ENCODE results near the gene DIS3L2. TPM values are rescaled to one million over a fixed set of nuclear protein-coding genes. Genes with fewer than 3 reads are reported as not detected.
"Not testable (repeated sequence)": the region's sequence is repeated elsewhere in the genome, so short reads cannot be mapped to it uniquely, and the experiment has no call there.

The DIS3L2 gene
- total RNA-seq, 2 donors from 2014 or later, result 21.7 to 22.2 TPM

DNA sequence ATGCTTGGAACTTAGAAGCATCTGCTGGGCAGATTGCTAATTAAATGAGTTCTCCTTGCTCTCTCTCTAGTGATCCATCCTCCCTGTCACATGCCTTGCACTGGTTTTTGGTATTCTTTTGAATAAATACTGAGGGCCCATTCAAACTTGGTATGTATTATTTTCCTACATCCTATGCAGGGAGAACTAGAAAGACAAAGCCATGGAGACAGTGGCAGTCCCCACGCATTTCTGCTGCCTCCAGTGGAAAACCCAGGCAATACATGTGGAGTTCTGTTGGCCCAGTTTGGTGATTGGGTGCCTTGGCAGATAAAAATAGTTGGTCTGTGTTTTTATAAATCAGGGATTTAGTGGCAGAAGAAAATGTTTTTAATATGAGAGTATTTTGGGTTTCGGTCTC lies 68.7 kb downstream of the DIS3L2 start:
- intact Hi-C loops (cut with DNase I), result no loop called here

DNA sequence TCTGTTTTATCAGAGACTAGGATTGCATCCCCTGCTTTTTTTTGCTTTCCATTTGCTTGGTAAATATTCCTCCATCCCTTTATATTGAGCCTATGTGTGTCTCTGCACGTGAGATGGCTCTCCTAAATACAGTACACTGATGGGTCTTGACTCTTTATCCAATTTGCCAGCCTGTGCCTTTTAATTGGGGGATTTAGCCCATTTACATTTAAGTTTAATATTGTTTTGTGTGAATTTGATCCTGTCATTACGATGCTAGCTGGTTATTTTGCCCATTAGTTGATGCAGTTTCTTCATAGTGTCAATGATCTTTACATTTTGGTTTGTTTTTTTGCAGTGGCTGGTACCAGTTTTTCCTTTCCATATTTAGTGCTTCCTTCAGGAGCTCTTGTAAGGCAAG lies 73.8 kb downstream of the DIS3L2 start:
- DNase-seq (ENCODE audit: low spot score); intact Hi-C loops (cut with DNase I): not testable (repeated sequence)

More for the DNA sequence above, 68.7 kb downstream of the DIS3L2 start:
- no peak for DNase-seq (ENCODE audit: low spot score)

DNA sequence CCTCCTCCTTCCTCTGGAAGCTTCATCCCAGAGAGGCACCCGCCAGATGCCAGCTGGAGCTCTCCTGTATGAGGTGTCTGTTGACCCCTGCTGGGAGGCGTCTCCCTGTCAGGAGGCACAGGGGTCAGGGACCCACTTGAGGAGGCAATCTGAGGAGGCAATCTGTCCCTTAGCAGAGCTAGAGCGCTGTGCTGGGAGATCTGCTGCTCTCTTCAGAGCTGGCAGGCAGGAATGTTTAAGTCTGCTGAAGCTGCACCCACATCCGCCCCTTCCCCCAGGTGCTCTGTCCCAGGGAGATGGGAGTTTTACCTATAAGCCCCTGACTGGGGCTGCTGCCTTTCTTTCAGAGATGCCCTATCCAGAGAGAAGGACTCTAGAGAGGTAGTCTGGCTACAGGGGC lies 75.4 kb downstream of the DIS3L2 start:
- intact Hi-C loops (cut with DNase I), result not testable (repeated sequence)
- DNase-seq (ENCODE audit: low spot score), result peak; percentile 56

DNA sequence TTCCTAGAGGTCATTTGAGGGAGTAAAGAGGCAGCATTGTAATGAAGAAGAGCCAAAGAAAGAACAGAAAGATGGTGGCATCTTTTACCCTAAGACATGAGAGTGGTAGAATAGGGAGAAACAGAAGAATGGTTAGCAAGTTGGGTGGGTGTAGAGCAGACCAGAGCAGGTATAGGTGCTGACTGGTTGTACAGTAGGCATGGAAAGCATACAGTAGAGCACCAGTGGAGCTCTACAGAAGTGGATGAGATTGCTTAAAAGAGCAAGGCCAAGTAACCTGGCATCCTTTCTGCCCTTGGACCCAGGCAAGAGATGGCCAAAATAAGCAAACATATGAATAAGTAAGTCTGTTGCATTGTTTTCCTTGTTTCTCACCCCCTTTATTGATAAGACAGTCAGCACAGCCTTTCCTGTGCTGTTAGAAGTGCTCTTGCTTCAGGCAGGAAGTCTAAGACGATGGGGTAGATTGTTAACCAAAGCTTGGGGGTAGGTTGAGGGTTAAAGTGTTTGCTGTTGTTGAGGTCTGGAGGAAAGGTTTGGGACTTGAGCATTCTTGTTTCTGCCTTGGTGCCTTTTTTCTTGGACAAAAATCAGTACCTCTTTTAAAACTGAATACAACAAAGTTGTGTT lies 76.9 kb downstream of the DIS3L2 start:
- intact Hi-C loops (cut with DNase I), result no loop called here
- no peak for DNase-seq (ENCODE audit: low spot score)

GRCh38 chr2:232038881-232039485 lies 77.5 kb downstream of the DIS3L2 start:
- intact Hi-C loops (cut with DNase I), result no loop called here
- DNase-seq (ENCODE audit: low spot score), result no peak

- intact Hi-C loops (cut with DNase I), result no loop called here
- DNase-seq (ENCODE audit: low spot score), result no peak
Observed at GRCh38 chr2:232042911-232043574, 81.5 kb downstream of the DIS3L2 start.

GRCh38 chr2:232043966-232044365 lies 82.5 kb downstream of the DIS3L2 start:
- intact Hi-C loops (cut with DNase I), result no loop called here
- no peak for DNase-seq (ENCODE audit: low spot score)

DNA sequence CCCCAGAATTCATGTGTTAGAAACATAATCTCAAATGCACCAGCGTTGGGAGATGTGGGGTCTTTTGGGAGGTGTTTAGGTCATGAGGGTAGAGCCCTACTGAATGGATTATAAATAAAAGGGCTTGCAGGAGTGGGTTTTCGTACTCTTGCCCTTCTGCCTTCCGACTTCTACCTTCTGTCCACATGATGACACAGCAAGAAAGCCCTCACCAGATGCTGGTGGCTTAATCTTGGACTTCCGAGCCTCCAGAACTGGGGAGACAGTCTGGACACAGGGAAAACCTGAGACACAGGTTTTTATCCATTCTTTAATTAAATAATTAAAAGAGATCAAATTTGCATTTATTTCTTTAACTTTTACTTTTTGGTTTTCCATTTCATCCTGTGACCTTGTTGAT lies 87.8 kb downstream of the DIS3L2 start:
- DNase-seq (ENCODE audit: low spot score), result no peak
- intact Hi-C loops (cut with DNase I), result no loop called here

GRCh38 chr2:232052591-232052990 lies 91.1 kb downstream of the DIS3L2 start:
- intact Hi-C loops (cut with DNase I), result no loop called here
- no peak for DNase-seq (ENCODE audit: low spot score)

GRCh38 chr2:232053777-232054176 lies 92.3 kb downstream of the DIS3L2 start:
- intact Hi-C loops (cut with DNase I), result no loop called here
- no peak for DNase-seq (ENCODE audit: low spot score)

DNA sequence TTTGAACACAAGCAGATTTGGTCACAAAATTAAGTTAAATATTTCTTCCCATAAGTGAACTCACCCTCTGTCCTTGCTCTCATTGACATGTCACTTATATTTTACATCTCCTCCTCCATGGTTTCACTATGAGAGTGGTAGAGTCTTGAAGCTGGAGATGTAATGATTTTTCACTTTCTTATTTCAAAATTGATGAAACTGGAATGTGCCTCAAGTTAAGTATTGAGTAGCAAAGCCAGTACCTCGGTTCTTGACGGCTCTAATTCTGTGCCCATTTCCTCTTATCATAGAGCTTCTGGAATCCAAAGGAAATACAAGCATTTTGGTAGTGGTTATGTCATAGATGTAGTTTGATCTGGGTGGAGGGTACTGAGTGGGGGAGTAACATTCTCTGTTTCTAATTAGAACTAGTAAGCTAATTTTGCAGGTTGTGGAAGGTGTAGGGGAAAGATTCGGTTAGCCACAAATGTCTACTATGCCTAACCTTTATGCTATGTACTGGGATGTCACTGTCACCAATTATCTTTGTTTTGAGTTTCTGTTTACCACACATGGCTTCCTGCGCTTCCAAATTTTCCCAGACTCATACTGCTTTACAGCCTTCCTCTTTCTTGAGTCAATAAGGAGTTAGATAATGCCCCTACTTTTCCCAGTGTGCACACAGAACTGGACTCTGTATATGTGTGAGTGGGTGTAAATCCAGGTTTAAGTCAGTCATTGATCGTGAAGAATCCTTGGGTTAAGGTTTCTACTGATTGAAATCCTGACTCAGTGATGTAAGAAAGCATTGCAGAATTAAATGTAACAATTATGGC lies 96.8 kb downstream of the DIS3L2 start:
- intact Hi-C loops (cut with DNase I), result no loop called here

DNA sequence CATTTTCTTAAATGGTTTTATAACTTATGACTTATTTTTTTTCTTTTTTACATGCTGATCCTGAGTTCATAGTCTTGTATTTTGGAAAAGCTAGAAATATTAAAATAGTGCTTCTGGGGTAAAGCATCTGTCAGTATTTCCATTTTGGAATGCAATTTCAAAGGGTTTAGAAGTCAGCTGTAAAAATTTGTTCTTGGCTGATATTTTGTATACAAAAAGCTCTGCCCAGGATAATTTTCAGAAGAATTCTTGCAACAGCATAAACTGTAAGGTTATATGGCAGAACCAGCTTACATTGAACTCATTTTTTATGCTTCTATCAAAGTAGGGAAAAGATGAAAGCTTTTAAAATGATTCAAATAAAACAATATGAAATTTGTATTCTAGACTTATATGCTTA lies 97.4 kb downstream of the DIS3L2 start:
- DNase-seq (ENCODE audit: low spot score), result no peak

More for the DNA sequence above, 96.8 kb downstream of the DIS3L2 start:
- no peak for DNase-seq (ENCODE audit: low spot score)

DNA sequence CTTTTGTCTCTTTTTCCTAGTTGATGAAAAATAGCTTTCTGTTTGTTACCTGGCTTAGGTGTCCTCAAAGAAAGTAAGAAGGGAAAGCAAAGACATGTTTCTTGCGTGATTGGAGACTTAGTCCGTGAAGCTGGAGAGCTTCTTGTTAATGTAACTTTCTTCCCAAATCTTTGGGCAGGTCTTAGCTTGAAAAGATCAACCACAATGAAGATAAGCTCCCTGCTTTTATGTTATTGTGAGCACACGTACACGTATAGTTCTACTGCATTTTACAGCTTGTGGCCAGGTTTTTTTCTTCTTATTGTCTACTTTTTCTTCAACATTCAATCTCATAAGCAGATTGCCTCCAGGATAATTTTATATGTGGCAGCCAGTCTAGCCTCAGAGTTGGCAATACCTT lies 99.8 kb downstream of the DIS3L2 start:
- intact Hi-C loops (cut with DNase I), result no loop called here
- DNase-seq (ENCODE audit: low spot score), result no peak

More for the DNA sequence above, 97.4 kb downstream of the DIS3L2 start:
- intact Hi-C loops (cut with DNase I), result no loop called here

GRCh38 chr2:232073026-232073425 lies 111.5 kb downstream of the DIS3L2 start:
- no peak for DNase-seq (ENCODE audit: low spot score)
- intact Hi-C loops (cut with DNase I), result loop anchor here in 1 of 2 donors (5.0 kb wide), 1 partner anchor 631 kb away; no protein-coding TSS in a partner anchor

DNA sequence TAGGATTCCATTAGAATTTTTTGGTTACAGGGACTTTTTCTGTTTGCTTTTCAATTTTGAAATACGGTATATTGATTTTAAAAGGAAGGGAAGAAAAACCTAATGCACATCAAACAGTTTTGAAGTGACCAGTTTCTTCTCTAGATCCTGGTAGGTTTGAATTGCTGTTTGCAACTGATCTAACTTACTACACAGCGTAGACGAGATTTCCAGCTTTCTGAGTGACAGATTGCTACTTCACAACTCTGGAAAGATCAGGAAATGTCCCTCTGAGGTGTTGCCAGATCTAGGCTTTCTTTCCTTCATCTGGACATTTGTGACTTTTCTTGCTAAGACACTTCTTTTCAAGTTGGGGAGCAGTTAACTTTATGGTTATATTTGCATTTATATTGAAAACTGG lies 112.2 kb downstream of the DIS3L2 start:
- DNase-seq (ENCODE audit: low spot score), result no peak
- intact Hi-C loops (cut with DNase I), result loop anchor here in 1 of 2 donors (5.0 kb wide), 1 partner anchor 631 kb away; no protein-coding TSS in a partner anchor

DNA sequence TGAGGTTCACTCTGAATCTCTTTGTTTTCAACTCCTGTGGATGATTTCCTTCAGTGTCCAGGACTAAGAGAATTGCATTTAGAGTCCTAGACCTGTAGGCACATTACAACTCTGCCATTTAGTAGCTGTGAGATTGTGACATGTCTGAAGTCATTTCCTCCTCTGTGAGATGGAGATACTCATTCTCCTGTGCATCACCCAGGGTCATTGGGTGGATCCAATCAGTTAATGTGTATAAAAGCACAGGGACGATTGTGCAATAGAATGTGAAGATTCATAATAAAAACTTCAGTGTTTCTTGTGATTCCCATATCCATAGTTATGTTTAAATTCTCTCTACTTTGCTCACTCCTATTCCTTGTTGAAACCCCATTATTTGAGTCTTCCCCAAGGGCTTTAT lies 113.6 kb downstream of the DIS3L2 start:
- intact Hi-C loops (cut with DNase I), result no loop called here
- DNase-seq (ENCODE audit: low spot score), result no peak

- intact Hi-C loops (cut with DNase I), result no loop called here
- DNase-seq (ENCODE audit: low spot score), result no peak
Observed at GRCh38 chr2:232075859-232076258, 114.3 kb downstream of the DIS3L2 start.

GRCh38 chr2:232076272-232076671 lies 114.8 kb downstream of the DIS3L2 start:
- intact Hi-C loops (cut with DNase I), result no loop called here
- no peak for DNase-seq (ENCODE audit: low spot score)

DNA sequence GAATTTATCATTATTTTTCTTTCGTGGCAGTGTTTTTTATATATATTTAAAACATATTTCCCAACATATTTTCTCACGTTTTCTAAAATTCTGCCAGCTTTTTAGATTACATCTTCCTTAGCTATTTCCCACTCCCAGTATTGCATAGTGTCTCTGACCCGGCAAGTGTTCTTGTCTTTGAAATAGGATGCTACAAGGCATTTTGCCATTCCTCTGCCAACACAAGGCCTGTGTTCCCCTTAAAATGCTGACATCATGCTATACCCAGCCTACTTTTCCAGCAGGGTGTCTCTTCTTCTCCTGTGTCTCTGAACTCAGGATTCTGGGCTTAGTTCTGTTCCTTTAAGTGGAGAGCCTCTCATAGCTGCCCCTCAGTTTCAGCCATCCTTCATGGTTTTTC lies 115.2 kb downstream of the DIS3L2 start:
- intact Hi-C loops (cut with DNase I), result no loop called here
- DNase-seq (ENCODE audit: low spot score), result no peak

DNA sequence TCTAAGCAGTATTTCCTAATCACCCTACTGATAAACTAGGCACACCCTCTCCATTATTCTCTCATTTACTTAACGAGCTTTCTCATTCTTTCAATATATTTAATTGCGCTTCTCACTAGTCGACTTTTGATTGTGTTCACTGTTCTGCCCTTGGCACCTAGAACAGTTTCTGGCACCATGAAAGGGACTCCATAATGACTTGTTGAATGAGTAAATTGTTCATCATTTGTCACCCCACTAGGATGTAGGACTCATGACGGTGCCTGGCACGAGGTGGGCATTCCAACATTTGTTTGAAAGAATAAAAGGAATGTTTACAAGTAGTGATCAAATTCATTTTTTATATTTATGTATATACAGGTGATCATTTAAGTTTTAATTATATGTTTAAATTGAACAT lies 123.7 kb downstream of the DIS3L2 start:
- DNase-seq (ENCODE audit: low spot score), result no peak
- intact Hi-C loops (cut with DNase I), result no loop called here
